Measurements from ENCODE around the gene ZNF546.
A peak's percentile ranks its signal among the peaks of the same experiment; 100 is the strongest.

Gene ZNF546

DNA sequence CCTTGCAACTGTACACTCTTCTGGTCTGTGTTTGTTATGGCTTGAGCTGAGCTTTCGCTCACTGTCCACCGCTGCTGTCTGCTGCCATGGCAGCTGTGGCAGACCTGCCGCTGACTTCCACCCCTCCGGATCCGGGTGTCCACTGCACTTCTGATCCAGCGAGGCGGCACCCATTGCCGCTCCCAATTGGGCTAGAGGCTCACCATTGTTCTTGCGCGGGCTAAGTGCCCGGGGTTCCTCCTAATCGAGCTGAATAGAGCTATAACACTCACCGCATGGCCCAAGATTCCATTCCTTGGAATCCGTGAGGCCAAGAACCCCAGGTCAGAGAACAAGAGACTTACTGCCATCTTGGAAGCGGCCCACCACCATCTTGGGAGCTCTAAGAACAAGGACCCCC is 28.1 kb upstream of the ZNF546 start:
- H3K4me1 ChIP-seq (ENCODE audit: control insufficient read depth, insufficient read depth, low read length) = peaks cover 20% of the 10 kb centered on the region
- H3K9me3 ChIP-seq (ENCODE audit: control insufficient read depth, low read length) = no peaks in the 10 kb centered on the region
- no peaks in the 10 kb centered on the region for H3K27me3 ChIP-seq (replicated peaks; ENCODE audit: control insufficient read depth, insufficient read depth, low read length)
- H3K9ac ChIP-seq (ENCODE audit: low read length) = no peak overlapping the region
- DNase-seq (ENCODE audit: low read depth) = no peak
- no peak overlapping the region for H3K4me3 ChIP-seq (ENCODE audit: low read length)
- peaks cover 19% of the 10 kb centered on the region for H3K36me3 ChIP-seq (ENCODE audit: control insufficient read depth, insufficient read depth, low read length, severe bottlenecking)

DNA sequence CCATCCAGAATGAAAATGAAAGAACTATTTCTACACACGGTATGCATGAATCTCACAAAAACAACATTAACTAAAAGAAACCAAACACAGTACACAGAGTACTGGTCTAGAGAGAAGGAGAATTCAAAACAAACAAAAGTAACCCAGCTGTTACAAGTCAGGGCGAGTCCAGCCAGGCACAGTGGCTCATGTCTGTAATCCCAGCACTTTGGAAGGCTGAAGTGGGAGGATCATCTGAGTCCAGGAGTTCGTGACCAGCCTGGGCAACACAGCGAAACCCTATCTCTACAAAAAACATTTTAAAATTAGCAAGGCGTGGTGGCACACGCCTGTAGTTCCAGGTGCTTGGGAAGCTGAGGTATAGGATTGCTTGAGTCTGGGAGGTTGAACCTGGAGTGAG is 27.6 kb upstream of the ZNF546 start:
- DNase-seq (ENCODE audit: low read depth) = peak; percentile 54
- Histone ChIP-seq H3K27me3 (replicated peaks; ENCODE audit: control insufficient read depth, insufficient read depth, low read length) (no peaks in the 10 kb centered on the region), H3K36me3 (ENCODE audit: control insufficient read depth, insufficient read depth, low read length, severe bottlenecking) (peaks cover 24% of the 10 kb centered on the region), H3K4me3 (ENCODE audit: low read length) (no peak overlapping the region), H3K9ac (ENCODE audit: low read length) (no peak overlapping the region), H3K9me3 (ENCODE audit: control insufficient read depth, low read length) (no peaks in the 10 kb centered on the region), H3K4me1 (ENCODE audit: control insufficient read depth, insufficient read depth, low read length) (peaks cover 20% of the 10 kb centered on the region)

DNA sequence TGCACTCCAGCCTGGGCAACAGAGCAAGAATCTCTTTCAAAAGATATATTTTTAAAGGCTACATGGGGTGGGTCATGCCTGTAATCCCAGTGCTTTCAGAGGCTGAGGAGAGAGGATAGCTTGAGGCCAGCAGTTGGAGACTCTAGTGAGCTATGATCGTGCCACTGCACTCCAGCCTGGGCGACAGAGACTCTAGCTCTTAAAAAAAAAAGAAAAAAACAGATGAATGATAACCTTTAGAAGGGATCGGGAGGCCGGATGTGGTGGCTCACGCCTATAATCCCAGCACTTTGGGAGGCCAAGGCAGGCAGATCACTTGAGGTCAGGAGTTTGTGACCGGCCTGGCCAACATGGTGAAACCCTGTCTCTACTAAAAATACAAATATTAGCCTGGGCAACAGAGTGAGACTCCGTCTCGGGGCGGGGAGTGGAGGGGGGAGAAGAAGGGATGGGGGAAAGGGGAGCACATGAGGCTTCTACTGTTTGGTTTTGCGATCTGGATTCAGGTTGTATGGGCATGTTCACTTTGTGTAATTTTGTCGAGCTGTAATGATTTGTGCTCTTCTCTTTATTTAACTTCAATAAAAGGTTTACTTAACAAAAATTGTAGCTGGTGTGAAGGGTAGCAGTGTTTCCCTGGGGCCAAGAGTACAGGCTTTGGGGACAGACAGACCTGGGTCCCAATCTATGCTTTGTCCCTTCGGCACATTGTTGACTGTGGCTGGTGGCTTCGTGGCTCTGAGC is 27.0 kb upstream of the ZNF546 start:
- Histone ChIP-seq H3K4me1 (ENCODE audit: control insufficient read depth, insufficient read depth, low read length) (peaks cover 20% of the 10 kb centered on the region), H3K9me3 (ENCODE audit: control insufficient read depth, low read length) (no peaks in the 10 kb centered on the region), H3K4me3 (ENCODE audit: low read length) (peak overlapping the region; percentile 96), H3K36me3 (ENCODE audit: control insufficient read depth, insufficient read depth, low read length, severe bottlenecking) (peaks cover 29% of the 10 kb centered on the region), H3K27me3 (replicated peaks; ENCODE audit: control insufficient read depth, insufficient read depth, low read length) (no peaks in the 10 kb centered on the region), H3K9ac (ENCODE audit: low read length) (peak overlapping the region; percentile 98)
- no peak for DNase-seq (ENCODE audit: low read depth)

DNA sequence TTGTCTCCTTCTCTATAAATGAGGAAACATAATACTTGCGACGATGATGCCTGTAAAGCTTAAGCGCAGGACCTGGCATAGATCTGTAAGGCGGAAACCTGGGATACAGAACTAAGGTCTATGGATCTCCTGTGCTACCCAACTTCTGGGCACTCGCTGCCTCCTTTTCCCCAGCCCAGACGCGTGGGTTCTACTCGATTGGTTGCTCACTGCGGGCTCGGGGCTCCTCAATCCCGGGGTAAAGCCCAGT is 26.5 kb upstream of the ZNF546 start:
- H3K36me3 ChIP-seq (ENCODE audit: control insufficient read depth, insufficient read depth, low read length, severe bottlenecking) = peaks cover 34% of the 10 kb centered on the region
- H3K4me3 ChIP-seq (ENCODE audit: low read length) = peak overlapping the region; percentile 96
- H3K27me3 ChIP-seq (replicated peaks; ENCODE audit: control insufficient read depth, insufficient read depth, low read length) = no peaks in the 10 kb centered on the region
- peak overlapping the region; percentile 98 for H3K9ac ChIP-seq (ENCODE audit: low read length)
- H3K9me3 ChIP-seq (ENCODE audit: control insufficient read depth, low read length) = no peaks in the 10 kb centered on the region
- peaks cover 20% of the 10 kb centered on the region for H3K4me1 ChIP-seq (ENCODE audit: control insufficient read depth, insufficient read depth, low read length)
- DNase-seq (ENCODE audit: low read depth) = no peak

DNA sequence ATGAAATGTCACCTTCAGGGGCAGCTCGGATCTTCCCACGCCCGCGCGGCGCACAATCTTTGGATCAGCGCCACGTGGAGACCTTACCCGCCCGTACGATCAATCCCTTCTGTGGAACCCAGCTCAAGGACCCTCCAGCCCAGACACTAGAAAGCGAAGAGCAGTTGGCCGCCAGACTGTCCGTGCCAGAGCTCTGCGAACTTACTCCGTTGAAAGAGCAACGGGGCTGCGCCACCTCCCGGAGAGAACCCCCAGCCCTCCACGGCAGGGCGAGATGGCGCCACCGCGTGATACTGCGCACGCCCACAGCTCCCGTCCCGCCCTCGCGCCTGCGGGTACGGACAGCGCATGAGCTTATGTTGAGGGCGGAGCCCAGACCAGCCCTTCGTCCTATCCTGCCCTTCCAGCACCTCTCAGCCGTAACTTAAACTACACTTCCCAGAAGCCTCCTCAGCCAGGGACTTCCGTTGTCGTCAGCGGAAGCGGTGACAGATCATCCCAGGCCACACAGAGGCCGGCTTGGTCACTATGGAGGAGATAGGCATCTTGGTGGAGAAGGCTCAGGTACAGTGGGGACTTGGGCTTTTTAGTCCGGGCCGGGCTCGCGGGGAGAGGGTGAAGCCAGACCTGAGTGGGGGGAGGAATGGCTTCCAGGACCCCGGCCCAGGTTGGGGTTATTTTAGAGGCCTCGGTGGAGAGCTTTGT is 26.0 kb upstream of the ZNF546 start, which contains the start of gene PSMC4:
Gene PSMC4, plus strand, starts transcription at position 491 of the 705 bp plus-strand sequence. Its CDS starts 38 bp downstream, at position 529.
- Histone ChIP-seq H3K4me1 (ENCODE audit: control insufficient read depth, insufficient read depth, low read length) (peaks cover 20% of the 10 kb centered on the region), H3K36me3 (ENCODE audit: control insufficient read depth, insufficient read depth, low read length, severe bottlenecking) (peaks cover 39% of the 10 kb centered on the region), H3K27me3 (replicated peaks; ENCODE audit: control insufficient read depth, insufficient read depth, low read length) (no peaks in the 10 kb centered on the region), H3K9me3 (ENCODE audit: control insufficient read depth, low read length) (no peaks in the 10 kb centered on the region), H3K4me3 (ENCODE audit: low read length) (peak within 1 kb of the TSS; percentile 96), H3K9ac (ENCODE audit: low read length) (peak within 1 kb of the TSS; percentile 98)
- DNase-seq (ENCODE audit: low read depth) = peak; percentile 100

DNA sequence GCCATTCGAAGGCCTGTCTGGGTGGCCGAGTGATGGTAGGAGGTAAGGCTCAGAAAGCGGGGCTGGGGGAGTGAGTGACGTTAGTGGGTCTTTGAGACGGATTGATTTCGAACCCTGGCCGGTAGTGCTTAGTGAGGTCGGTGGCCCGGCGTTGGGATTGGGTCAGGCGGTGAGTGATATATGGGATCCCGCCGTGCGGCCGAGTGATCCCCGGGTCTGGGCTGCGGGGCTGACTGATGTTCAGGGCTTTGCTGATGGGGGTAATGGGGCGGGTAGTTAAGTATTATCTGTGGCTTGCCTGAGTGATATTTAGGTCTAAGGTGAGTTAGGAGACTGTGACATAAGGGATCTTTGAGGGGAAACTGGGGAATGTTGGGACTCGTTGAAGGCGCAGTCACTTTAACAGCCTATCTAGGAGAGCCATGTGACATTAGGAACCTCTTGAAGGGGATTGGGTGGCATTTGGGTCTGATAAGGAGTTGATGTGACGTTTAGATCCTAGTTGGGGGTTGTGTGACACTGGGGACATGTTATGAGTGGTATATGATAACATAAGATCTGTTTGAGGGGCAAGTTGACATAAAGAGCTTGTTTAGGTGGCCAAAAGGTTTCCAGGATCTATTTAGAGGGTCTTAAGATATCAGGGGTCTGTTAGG is 25.4 kb upstream of the ZNF546 start:
- peak; percentile 53 for DNase-seq (ENCODE audit: low read depth)
- peaks cover 20% of the 10 kb centered on the region for H3K4me1 ChIP-seq (ENCODE audit: control insufficient read depth, insufficient read depth, low read length)
- H3K4me3 ChIP-seq (ENCODE audit: low read length) = peak overlapping the region; percentile 96
- H3K36me3 ChIP-seq (ENCODE audit: control insufficient read depth, insufficient read depth, low read length, severe bottlenecking) = peaks cover 39% of the 10 kb centered on the region
- H3K9me3 ChIP-seq (ENCODE audit: control insufficient read depth, low read length) = no peaks in the 10 kb centered on the region
- H3K27me3 ChIP-seq (replicated peaks; ENCODE audit: control insufficient read depth, insufficient read depth, low read length) = no peaks in the 10 kb centered on the region
- peak overlapping the region; percentile 98 for H3K9ac ChIP-seq (ENCODE audit: low read length)

DNA sequence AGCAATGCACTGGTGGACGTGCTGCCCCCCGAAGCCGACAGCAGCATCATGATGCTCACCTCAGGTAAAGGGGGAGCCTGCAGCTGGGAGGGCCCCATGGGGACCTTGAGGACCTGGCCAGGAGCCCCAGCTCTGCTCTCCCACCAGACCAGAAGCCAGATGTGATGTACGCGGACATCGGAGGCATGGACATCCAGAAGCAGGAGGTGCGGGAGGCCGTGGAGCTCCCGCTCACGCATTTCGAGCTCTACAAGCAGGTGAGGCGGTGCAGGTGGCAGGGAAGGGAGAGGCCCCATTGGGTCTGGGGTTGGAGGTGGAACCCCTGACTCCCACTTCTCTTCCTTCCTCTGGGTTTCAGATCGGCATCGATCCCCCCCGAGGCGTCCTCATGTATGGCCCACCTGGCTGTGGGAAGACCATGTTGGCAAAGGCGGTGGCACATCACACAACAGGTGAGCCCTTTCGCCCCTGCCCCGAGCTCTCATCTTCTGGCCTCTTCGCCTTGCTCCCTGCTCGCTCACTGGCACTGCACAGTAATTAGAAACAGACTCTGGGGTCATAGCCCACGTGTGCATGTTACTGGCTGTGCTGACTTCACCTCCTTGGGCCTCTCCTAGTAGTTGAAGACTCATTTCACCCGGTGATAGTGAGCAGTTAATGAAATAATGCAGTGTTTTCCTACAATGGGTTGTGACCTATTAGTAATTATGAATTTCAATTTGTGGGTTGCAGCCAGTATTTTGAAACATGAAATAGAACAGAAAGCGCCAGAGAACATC is 22.3 kb upstream of the ZNF546 start:
- Histone ChIP-seq H3K4me3 (ENCODE audit: low read length) (no peak overlapping the region), H3K4me1 (ENCODE audit: control insufficient read depth, insufficient read depth, low read length) (peaks cover 22% of the 10 kb centered on the region), H3K9ac (ENCODE audit: low read length) (no peak overlapping the region), H3K36me3 (ENCODE audit: control insufficient read depth, insufficient read depth, low read length, severe bottlenecking) (peaks cover 58% of the 10 kb centered on the region), H3K27me3 (replicated peaks; ENCODE audit: control insufficient read depth, insufficient read depth, low read length) (no peaks in the 10 kb centered on the region), H3K9me3 (ENCODE audit: control insufficient read depth, low read length) (no peaks in the 10 kb centered on the region)
- no peak for DNase-seq (ENCODE audit: low read depth)

DNA sequence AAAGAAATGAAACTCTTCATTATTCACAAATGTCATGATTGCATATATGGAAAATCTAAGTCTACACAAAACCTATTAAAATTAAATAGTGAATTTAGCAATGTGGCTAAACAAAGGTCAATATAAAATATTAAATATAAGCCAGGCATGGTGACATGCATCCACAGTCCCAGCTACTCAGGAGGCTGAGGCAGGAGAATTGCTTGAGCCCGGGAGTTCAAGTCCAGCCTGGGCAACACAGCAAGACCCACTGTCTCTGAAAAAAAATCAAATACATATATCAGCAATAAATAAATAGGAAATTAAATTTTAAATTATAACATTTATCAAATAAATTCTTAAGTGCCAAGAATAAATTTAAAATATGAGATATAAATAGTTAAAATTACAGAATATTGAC is 14.0 kb upstream of the ZNF546 start:
- Histone ChIP-seq H3K4me3 (ENCODE audit: low read length) (no peak overlapping the region), H3K27me3 (replicated peaks; ENCODE audit: control insufficient read depth, insufficient read depth, low read length) (no peaks in the 10 kb centered on the region), H3K9me3 (ENCODE audit: control insufficient read depth, low read length) (peaks cover 29% of the 10 kb centered on the region), H3K4me1 (ENCODE audit: control insufficient read depth, insufficient read depth, low read length) (peaks cover 7% of the 10 kb centered on the region), H3K9ac (ENCODE audit: low read length) (no peak overlapping the region), H3K36me3 (ENCODE audit: control insufficient read depth, insufficient read depth, low read length, severe bottlenecking) (peaks cover 52% of the 10 kb centered on the region)
- no peak for DNase-seq (ENCODE audit: low read depth)

DNA sequence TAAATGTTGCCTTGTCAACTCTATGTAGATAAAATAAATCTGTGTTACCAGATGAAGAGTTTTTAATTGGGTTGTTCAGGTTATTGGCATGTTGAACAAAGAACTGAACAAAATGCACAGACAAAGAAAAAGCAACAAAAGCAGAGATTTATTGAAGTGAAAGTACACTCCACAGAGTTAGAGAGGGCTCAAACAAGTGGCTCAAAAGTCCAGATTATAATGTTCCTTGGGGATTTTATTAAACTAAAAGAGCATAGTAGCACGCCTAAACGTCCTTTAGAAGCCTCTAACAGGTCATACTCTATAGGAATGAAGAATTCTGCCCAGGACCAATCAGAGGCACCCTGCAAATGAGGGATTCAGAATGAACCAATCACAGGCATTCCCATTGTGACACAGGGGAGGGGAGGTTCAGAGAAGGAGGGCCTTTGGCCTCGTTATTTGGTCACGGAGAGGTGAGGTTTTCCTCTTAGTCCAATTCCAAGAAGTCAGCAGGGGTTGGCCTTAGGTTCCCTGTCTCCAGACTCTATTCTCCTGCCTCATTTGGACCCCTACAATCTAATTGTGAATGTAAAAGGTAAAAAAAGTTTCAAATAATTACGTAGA is 13.1 kb upstream of the ZNF546 start:
- H3K36me3 ChIP-seq (ENCODE audit: control insufficient read depth, insufficient read depth, low read length, severe bottlenecking) = peaks cover 47% of the 10 kb centered on the region
- H3K4me3 ChIP-seq (ENCODE audit: low read length) = no peak overlapping the region
- no peaks in the 10 kb centered on the region for H3K27me3 ChIP-seq (replicated peaks; ENCODE audit: control insufficient read depth, insufficient read depth, low read length)
- no peak for DNase-seq (ENCODE audit: low read depth)
- H3K9me3 ChIP-seq (ENCODE audit: control insufficient read depth, low read length) = peaks cover 29% of the 10 kb centered on the region
- H3K9ac ChIP-seq (ENCODE audit: low read length) = no peak overlapping the region
- peaks cover 3% of the 10 kb centered on the region for H3K4me1 ChIP-seq (ENCODE audit: control insufficient read depth, insufficient read depth, low read length)

DNA sequence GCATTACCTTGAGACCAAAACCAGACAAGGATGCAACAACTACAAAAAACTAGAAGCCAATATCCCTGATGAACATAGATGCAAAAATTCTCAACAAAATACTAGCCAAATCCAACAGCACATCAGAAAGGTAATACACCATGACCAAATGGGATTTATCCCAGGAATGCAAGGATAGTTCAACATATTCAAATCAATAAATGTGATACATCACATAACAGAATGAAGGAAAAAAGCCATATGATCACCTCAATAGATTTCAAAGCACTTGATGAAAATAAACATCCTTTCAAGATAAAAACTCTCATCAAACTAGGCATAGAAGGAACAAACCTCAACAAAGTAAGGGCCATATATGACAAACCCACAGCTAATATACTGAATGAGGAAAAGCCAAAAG is 10.2 kb upstream of the ZNF546 start:
- peaks cover 29% of the 10 kb centered on the region for H3K9me3 ChIP-seq (ENCODE audit: control insufficient read depth, low read length)
- H3K36me3 ChIP-seq (ENCODE audit: control insufficient read depth, insufficient read depth, low read length, severe bottlenecking) = peaks cover 23% of the 10 kb centered on the region
- DNase-seq (ENCODE audit: low read depth) = no peak
- no peak overlapping the region for H3K4me3 ChIP-seq (ENCODE audit: low read length)
- H3K27me3 ChIP-seq (replicated peaks; ENCODE audit: control insufficient read depth, insufficient read depth, low read length) = no peaks in the 10 kb centered on the region
- no peak overlapping the region for H3K9ac ChIP-seq (ENCODE audit: low read length)
- no peaks in the 10 kb centered on the region for H3K4me1 ChIP-seq (ENCODE audit: control insufficient read depth, insufficient read depth, low read length)
